IMR-90 (cell line): ENCODE data around the gene MAML2. TPM values are rescaled to one million over a fixed set of nuclear protein-coding genes. Genes with fewer than 3 reads are reported as not detected.

ENCODE experiments used
- ATAC-seq: fragments of 200-7000 bp; cut with Tn5 transposase; 2 replicates; pipeline ENCODE4 v1.9.1; 2020; ENCODE audit warnings: low read depth, mild to moderate bottlenecking, moderate library complexity
- BruUV-seq: library from RNA; stranded (reverse); fragments of 400-500 nt; replicated peaks from 2 replicates; lab custom pipeline; 2021; lab: Mats Ljungman, UMichigan
- CTCF ChIA-PET: fragments of 300-600 bp; formaldehyde crosslinking; extraction: SDS; loops from one replicate; lab custom pipeline; 2021; ENCODE audit warnings: antibody characterized with exemption; lab: Yijun Ruan, JAX
- POLR2A ChIA-PET: fragments of 300-600 bp; sonication (Branson Sonifier 250); formaldehyde crosslinking; loops from one replicate; lab custom pipeline; 2022; ENCODE audit warnings: antibody characterized with exemption; ENCODE audit not compliant: unreplicated experiment; lab: Charles Lee
- DNase-seq: peaks from one replicate; pipeline ENCODE4 v3.0.0; 2013
- H2AFZ ChIP-seq: replicated peaks from 2 replicates; pipeline ENCODE3; 2013; ENCODE audit warnings: low read length, mild to moderate bottlenecking; ENCODE audit not compliant: poor library complexity
- H2AK5ac ChIP-seq: 2 replicates; pipeline ENCODE4 v1.6.1; 2013; ENCODE audit warnings: low read depth, low read length, inconsistent platforms
- H2AK9ac ChIP-seq: replicated peaks from 2 replicates; pipeline ENCODE3; 2013; ENCODE audit warnings: mild to moderate bottlenecking, low read depth, low read length, moderate library complexity; ENCODE audit not compliant: poor library complexity
- H2BK120ac ChIP-seq: 2 replicates; pipeline ENCODE4 v1.6.1; 2013; ENCODE audit warnings: low read depth, low read length, inconsistent platforms
- H2BK15ac ChIP-seq: 3 replicates; pipeline ENCODE4 v1.6.1; 2013; ENCODE audit warnings: low read depth, low read length, inconsistent platforms
- H2BK20ac ChIP-seq: 2 replicates; pipeline ENCODE4 v1.6.1; 2013; ENCODE audit warnings: low read depth, mild to moderate bottlenecking, inconsistent platforms, low read length, moderate library complexity
- H2BK5ac ChIP-seq: 2 replicates; pipeline ENCODE4 v1.6.1; 2013; ENCODE audit warnings: mild to moderate bottlenecking, low read depth, low read length, inconsistent platforms; ENCODE audit not compliant: poor library complexity, severe bottlenecking
- H3K14ac ChIP-seq: replicated peaks from 2 replicates; pipeline ENCODE4 v1.6.1; 2013; ENCODE audit warnings: low read depth, low read length, inconsistent platforms
- H3K18ac ChIP-seq: 2 replicates; pipeline ENCODE4 v1.6.1; 2013; ENCODE audit warnings: low read depth, low read length, control low read depth
- H3K23ac ChIP-seq: 2 replicates; pipeline ENCODE4 v1.6.1; 2013; ENCODE audit warnings: low read depth, low read length, inconsistent platforms
- H3K27ac ChIP-seq: 2 replicates; pipeline ENCODE4 v1.5.1; 2013; ENCODE audit warnings: mild to moderate bottlenecking, control low read depth, low read length; ENCODE audit not compliant: insufficient read depth
- H3K27me3 ChIP-seq: 2 replicates; pipeline ENCODE4 v1.6.1; 2013; ENCODE audit warnings: low read length; ENCODE audit not compliant: control insufficient read depth, insufficient read depth
- H3K36me3 ChIP-seq: 2 replicates; pipeline ENCODE4 v1.6.1; 2013; ENCODE audit warnings: low read length, mixed read lengths; ENCODE audit not compliant: control insufficient read depth, insufficient read depth
- H3K4ac ChIP-seq: 2 replicates; pipeline ENCODE4 v1.6.1; 2013; ENCODE audit warnings: low read depth, low read length, inconsistent platforms
- H3K4me1 ChIP-seq: 2 replicates; pipeline ENCODE4 v1.6.1; 2013; ENCODE audit warnings: low read length, mixed read lengths; ENCODE audit not compliant: control insufficient read depth, insufficient read depth
- H3K4me2 ChIP-seq: 2 replicates; pipeline ENCODE4 v1.6.1; 2013; ENCODE audit warnings: low read depth, mild to moderate bottlenecking, control low read depth, low read length, moderate library complexity
- H3K4me3 ChIP-seq: 2 replicates; pipeline ENCODE4 v1.5.1; 2013; ENCODE audit warnings: low read depth, mild to moderate bottlenecking, control low read depth, low read length, moderate library complexity; ENCODE audit not compliant: insufficient read depth
- H3K56ac ChIP-seq: 2 replicates; pipeline ENCODE4 v1.6.1; 2013; ENCODE audit warnings: low read length, inconsistent platforms; ENCODE audit not compliant: insufficient read depth; ENCODE audit errors: extremely low read depth
- H3K79me1 ChIP-seq, 2 experiments: 2 replicates each; pipeline ENCODE4 v1.6.1; 2013; ENCODE audit warnings: low read length in 2 of 2, inconsistent platforms in 1 of 2, low read depth in 1 of 2
- H3K9ac ChIP-seq: 2 replicates; pipeline ENCODE4 v1.6.1; 2013; ENCODE audit warnings: low read depth, low read length, control low read depth
- H3K9me1 ChIP-seq: 2 replicates; pipeline ENCODE4 v1.6.1; 2013; ENCODE audit warnings: low read length, inconsistent platforms; ENCODE audit not compliant: insufficient read depth
- H3K9me3 ChIP-seq: 2 replicates; pipeline ENCODE4 v1.6.1; 2013; ENCODE audit warnings: low read length; ENCODE audit not compliant: control insufficient read depth, insufficient read depth
- H4K20me1 ChIP-seq: 2 replicates; pipeline ENCODE4 v1.6.1; 2013; ENCODE audit warnings: low read length, inconsistent platforms; ENCODE audit not compliant: insufficient read depth
- H4K5ac ChIP-seq: 2 replicates; pipeline ENCODE4 v1.6.1; 2013; ENCODE audit warnings: mild to moderate bottlenecking, low read depth, low read length, control low read depth
- H4K8ac ChIP-seq, 2 experiments: 2 replicates each; pipeline ENCODE4 v1.6.1; 2013; ENCODE audit warnings: low read depth in 2 of 2, low read length in 2 of 2, control low read depth in 1 of 2, inconsistent platforms in 1 of 2
- H4K91ac ChIP-seq: 2 replicates; pipeline ENCODE4 v1.6.1; 2013; ENCODE audit warnings: low read depth, low read length, inconsistent platforms; ENCODE audit not compliant: insufficient read depth
- BHLHE40 ChIP-seq: fragments of 150-350 bp; IDR thresholded peaks from 2 replicates; pipeline ENCODE4 v1.6.1; 2016; ENCODE audit warnings: mild to moderate bottlenecking, low read depth, low read length
- CHD1 ChIP-seq: IDR thresholded peaks from 2 replicates; pipeline ENCODE4 v1.6.1; 2012; ENCODE audit warnings: low read depth, low read length, improper control_type of control experiment
- CTCF ChIP-seq: conservative IDR thresholded peaks from 2 replicates; pipeline ENCODE4 v1.5.1; 2012; ENCODE audit warnings: mild to moderate bottlenecking, low read depth, low read length, improper control_type of control experiment
- MXI1 ChIP-seq: IDR thresholded peaks from 2 replicates; pipeline ENCODE4 v1.6.1; 2012; ENCODE audit warnings: low read depth, mild to moderate bottlenecking, low read length, moderate library complexity, borderline replicate concordance
- NFE2L2 ChIP-seq: fragments of 150-350 bp; IDR thresholded peaks from 2 replicates; pipeline ENCODE4 v1.6.1; 2016; ENCODE audit warnings: low read depth, mild to moderate bottlenecking, low read length
- POLR2A ChIP-seq: IDR thresholded peaks from 2 replicates; pipeline ENCODE4 v1.6.1; 2012; ENCODE audit warnings: mild to moderate bottlenecking, low read depth, low read length
- WGBS, 2 experiments: methylation state at CpG; one replicate each; pipeline versions ENCODE4 v1.1.5 to v1.1.7; 2013; ENCODE audit warnings: missing lambda C conversion rate in 2 of 2; ENCODE audit not compliant: insufficient read length in 1 of 2; ENCODE audit errors: extremely low coverage in 2 of 2; 5-methylcytosine and 5-hydroxymethylcytosine counted together
- dilution Hi-C: fragments of 300-500 bp; cut with HindIII; formaldehyde crosslinking; loops from one replicate; pipeline ENCODE4 v1.14.3; 2018; ENCODE audit warnings: low sequenced_read_pairs; ENCODE audit not compliant: unreplicated experiment
- in situ Hi-C: fragments of 300-500 bp; cut with MboI; formaldehyde crosslinking; loops from 3 replicates; pipeline ENCODE4 v1.14.3; 2019; ENCODE audit warnings: low sequenced_read_pairs, inconsistent platforms, mixed read lengths
- intact Hi-C: fragments of 100-400 bp; cut with micrococcal nuclease; formaldehyde crosslinking; loops from 2 replicates; pipeline ENCODE4 v1.10.0; 2022
- polyA plus RNA-seq, 3 experiments: library from polyadenylated mRNA; depleted of rRNA; stranded (reverse); fragments of >200 nt; gene quantifications; 2 replicates each; pipeline ENCODE4 v1.2.3, GENCODE V29; 2012; ENCODE audit warnings: low replicate concordance in 1 of 3
- total RNA-seq: library from RNA; depleted of rRNA; stranded (reverse); fragments of >200 nt; gene quantifications from 2 replicates; pipeline ENCODE4 v1.2.3, GENCODE V29; 2012
- TF ChIP-seq, protein P1 (sequence below): fragments of 150-350 bp; IDR thresholded peaks from 2 replicates; pipeline ENCODE4 v1.6.1; 2017; ENCODE audit warnings: mild to moderate bottlenecking, antibody characterized with exemption, low read length, low read depth

MAML2 gene
- total and polyA plus RNA-seq, 2 of the 4 experiments (the other 2 are of a cell fraction) = 15.0 to 19.5 TPM

- no peaks in the 10 kb centered on the region for H3K9me1 ChIP-seq
- H3K4ac ChIP-seq = no peak overlapping the region
- ChIA-PET POLR2A (no interaction called here), CTCF (no interaction called here)
- H3K56ac ChIP-seq = no peak overlapping the region
- no peak overlapping the region for H3K4me3 ChIP-seq
- H3K14ac ChIP-seq = no peak overlapping the region
- no peak for ATAC-seq
- no peak overlapping the region for H2BK15ac ChIP-seq
- no CpG with 5 or more reads among the region's 4 CpGs for WGBS, 2 experiments
- in situ Hi-C loops = no loop called here
- dilution Hi-C loops = loop anchor here (25.0 kb wide), 1 partner anchor 337 kb away; no protein-coding TSS in a partner anchor
- no peak overlapping the region for H2BK20ac ChIP-seq
- H4K5ac ChIP-seq = no peak overlapping the region
- no peak overlapping the region for H2AFZ ChIP-seq
- DNase-seq = no peak
- no peak overlapping the region for H2AK5ac ChIP-seq
- H3K23ac ChIP-seq = no peak overlapping the region
- H2AK9ac ChIP-seq = no peak overlapping the region
- H3K4me1 ChIP-seq = no peaks in the 10 kb centered on the region
- H3K27ac ChIP-seq = no peak overlapping the region
- H3K4me2 ChIP-seq = no peak overlapping the region
- no peak for TF ChIP-seq MXI1
- TF ChIP-seq, protein P1, sequence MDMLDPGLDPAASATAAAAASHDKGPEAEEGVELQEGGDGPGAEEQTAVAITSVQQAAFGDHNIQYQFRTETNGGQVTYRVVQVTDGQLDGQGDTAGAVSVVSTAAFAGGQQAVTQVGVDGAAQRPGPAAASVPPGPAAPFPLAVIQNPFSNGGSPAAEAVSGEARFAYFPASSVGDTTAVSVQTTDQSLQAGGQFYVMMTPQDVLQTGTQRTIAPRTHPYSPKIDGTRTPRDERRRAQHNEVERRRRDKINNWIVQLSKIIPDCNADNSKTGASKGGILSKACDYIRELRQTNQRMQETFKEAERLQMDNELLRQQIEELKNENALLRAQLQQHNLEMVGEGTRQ = no peak
- no peak for TF ChIP-seq CTCF
- no peak for TF ChIP-seq NFE2L2
- TF ChIP-seq CHD1 = no peak
- no peak for TF ChIP-seq POLR2A
- no peak for TF ChIP-seq BHLHE40
- no peak overlapping the region for H3K18ac ChIP-seq
- H2BK120ac ChIP-seq = no peak overlapping the region
- BruUV-seq = no TSS peak
- intact Hi-C loops = no loop called here
- H4K8ac ChIP-seq = no peak overlapping the region
- H4K20me1 ChIP-seq = no peaks in the 10 kb centered on the region
- H3K27me3 ChIP-seq = no peaks in the 10 kb centered on the region
- no peak overlapping the region for H2BK5ac ChIP-seq
- 0 out of 2 replicates have a peak, but pooled peaks cover 4% of the 10 kb centered on the region for H3K36me3 ChIP-seq
- H3K79me1 ChIP-seq = peaks cover 0 to 3% of the 10 kb centered on the region in 2 experiments; a peak in 1 of 4 replicates
- H3K9me3 ChIP-seq = no peaks in the 10 kb centered on the region; the same call in 1 of the 2 replicates
- H3K9ac ChIP-seq = no peak overlapping the region
- no peak overlapping the region for H4K91ac ChIP-seq
Observed at GRCh38 chr11:96373826-96374225, 30.8 kb upstream of the MAML2 start.
